ENCODE measurements around the gene ZBTB25.
A peak's percentile ranks its signal among the peaks of the same experiment; 100 is the strongest.

Gene ZBTB25

DNA sequence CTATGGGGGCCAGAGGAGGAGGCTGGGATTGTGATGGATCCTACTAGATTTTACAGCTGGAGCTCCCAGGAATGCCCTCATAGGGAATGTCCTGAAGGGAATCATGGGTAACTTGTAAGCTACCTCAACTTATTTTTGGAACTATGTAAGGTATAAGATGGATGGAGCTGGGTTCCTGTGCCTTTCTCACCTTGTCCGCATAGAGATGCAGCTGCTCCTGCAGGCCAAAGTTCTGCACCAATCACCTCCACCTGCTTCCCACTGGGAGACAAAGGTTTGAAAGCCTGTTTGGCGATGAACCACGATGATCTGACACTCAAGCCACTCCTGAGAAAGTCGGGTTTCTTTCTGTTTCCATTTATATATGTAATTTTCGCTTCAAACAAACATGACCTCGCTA lies 39.0 kb downstream of the ZBTB25 start:
- TF ChIP-seq, protein P1, sequence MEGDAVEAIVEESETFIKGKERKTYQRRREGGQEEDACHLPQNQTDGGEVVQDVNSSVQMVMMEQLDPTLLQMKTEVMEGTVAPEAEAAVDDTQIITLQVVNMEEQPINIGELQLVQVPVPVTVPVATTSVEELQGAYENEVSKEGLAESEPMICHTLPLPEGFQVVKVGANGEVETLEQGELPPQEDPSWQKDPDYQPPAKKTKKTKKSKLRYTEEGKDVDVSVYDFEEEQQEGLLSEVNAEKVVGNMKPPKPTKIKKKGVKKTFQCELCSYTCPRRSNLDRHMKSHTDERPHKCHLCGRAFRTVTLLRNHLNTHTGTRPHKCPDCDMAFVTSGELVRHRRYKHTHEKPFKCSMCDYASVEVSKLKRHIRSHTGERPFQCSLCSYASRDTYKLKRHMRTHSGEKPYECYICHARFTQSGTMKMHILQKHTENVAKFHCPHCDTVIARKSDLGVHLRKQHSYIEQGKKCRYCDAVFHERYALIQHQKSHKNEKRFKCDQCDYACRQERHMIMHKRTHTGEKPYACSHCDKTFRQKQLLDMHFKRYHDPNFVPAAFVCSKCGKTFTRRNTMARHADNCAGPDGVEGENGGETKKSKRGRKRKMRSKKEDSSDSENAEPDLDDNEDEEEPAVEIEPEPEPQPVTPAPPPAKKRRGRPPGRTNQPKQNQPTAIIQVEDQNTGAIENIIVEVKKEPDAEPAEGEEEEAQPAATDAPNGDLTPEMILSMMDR (IDR thresholded peaks at IDR 0.05; ENCODE audit: insufficient read depth, low read length, missing control alignments) = no peak
- H3K4me3 ChIP-seq (ENCODE audit: low read depth, low read length) = peak overlapping the region; percentile 74
- no peak for DNase-seq (ENCODE audit: low read depth, low spot score)
- POLR2A ChIA-PET = interaction anchor here (0.9 kb wide), 1 partner anchor 77 kb away, joined by 3 read pairs; the partner anchor contains the start of gene MTHFD1
- CTCF ChIA-PET = interaction anchor here (2.2 to 10.8 kb wide), 2 partner anchors 13 to 121 kb away, joined by 9 to 88 read pairs; no protein-coding TSS in a partner anchor

GRCh38 chr14:64463873-64464272 lies 39.8 kb downstream of the ZBTB25 start:
- ChIA-PET POLR2A (interaction anchor here (0.9 kb wide), 1 partner anchor 76 kb away, joined by 3 read pairs; the partner anchor contains the start of gene MTHFD1), CTCF (interaction anchor here (0.9 to 10.8 kb wide), 5 partner anchors 14 to 165 kb away, joined by 3 to 88 read pairs (median 3); no protein-coding TSS in a partner anchor)
- H3K4me3 ChIP-seq (ENCODE audit: low read depth, low read length) = no peak overlapping the region
- DNase-seq (ENCODE audit: low read depth, low spot score) = no peak
- TF ChIP-seq, protein P1 (IDR thresholded peaks at IDR 0.05; ENCODE audit: insufficient read depth, low read length, missing control alignments) = no peak

- ChIA-PET CTCF (interaction anchor here (0.9 to 10.8 kb wide), 7 partner anchors 15 to 166 kb away, joined by 3 to 88 read pairs (median 3); no protein-coding TSS in a partner anchor), POLR2A (interaction anchor here (0.7 kb wide), 1 partner anchor 10 kb away, joined by 3 read pairs; no protein-coding TSS in a partner anchor)
- H3K4me3 ChIP-seq (ENCODE audit: low read depth, low read length) = no peak overlapping the region
- no peak for DNase-seq (ENCODE audit: low read depth, low spot score)
- TF ChIP-seq, protein P1 (IDR thresholded peaks at IDR 0.05; ENCODE audit: insufficient read depth, low read length, missing control alignments) = no peak
Observed at GRCh38 chr14:64463195-64463594, 40.4 kb downstream of the ZBTB25 start.

DNA sequence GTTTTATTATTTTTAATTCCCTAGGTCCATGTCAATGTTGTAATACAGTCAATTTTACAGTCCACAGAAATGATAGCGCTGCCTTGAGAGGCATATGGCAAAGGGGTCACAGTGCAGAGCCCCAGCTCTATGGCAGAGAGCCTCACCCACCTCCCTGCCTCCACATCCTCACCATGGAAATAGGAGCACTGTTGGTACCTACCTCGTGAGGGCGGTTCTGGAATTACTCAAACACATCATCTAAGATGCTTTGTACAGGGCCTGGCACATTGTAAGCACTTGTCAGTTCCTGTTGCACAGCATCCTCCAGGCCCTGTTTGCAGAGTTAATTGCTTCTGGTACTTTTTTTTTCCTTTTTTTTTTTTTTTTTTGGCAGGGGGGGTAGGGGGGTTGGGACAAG lies 42.4 kb downstream of the ZBTB25 start:
- ChIA-PET POLR2A (no interaction called here), CTCF (interaction anchor here (0.8 to 2.6 kb wide), 2 partner anchors 32 to 49 kb away, joined by 3 to 9 read pairs; no protein-coding TSS in a partner anchor)
- TF ChIP-seq, protein P1 (IDR thresholded peaks at IDR 0.05; ENCODE audit: insufficient read depth, low read length, missing control alignments) = no peak
- DNase-seq (ENCODE audit: low read depth, low spot score) = no peak
- no peak overlapping the region for H3K4me3 ChIP-seq (ENCODE audit: low read depth, low read length)

- TF ChIP-seq, protein P1 (IDR thresholded peaks at IDR 0.05; ENCODE audit: insufficient read depth, low read length, missing control alignments) = no peak
- CTCF ChIA-PET = interaction anchor here (0.9 to 2.6 kb wide), 4 partner anchors 14 to 116 kb away, joined by 3 to 9 read pairs (median 4); no protein-coding TSS in a partner anchor
- no peak for DNase-seq (ENCODE audit: low read depth, low spot score)
- POLR2A ChIA-PET = no interaction called here
- no peak overlapping the region for H3K4me3 ChIP-seq (ENCODE audit: low read depth, low read length)
Observed at GRCh38 chr14:64459405-64460136, 44.1 kb downstream of the ZBTB25 start.

DNA sequence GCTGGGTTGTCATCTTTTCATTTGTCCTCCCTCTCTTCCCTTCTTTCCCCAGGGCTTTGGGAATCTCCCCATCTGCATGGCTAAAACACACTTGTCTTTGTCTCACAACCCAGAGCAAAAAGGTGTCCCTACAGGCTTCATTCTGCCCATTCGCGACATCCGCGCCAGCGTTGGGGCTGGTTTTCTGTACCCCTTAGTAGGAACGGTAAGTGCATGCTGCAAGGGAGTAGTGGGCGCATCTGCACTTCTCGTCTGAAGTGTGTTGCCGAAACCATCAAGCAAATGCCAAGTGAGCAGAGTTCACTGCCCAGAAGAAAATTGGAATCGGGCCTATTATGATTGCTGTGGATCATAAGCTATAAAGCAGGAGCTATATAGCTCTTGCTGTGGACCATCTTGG lies 49.0 kb downstream of the ZBTB25 start:
- ChIA-PET POLR2A (no interaction called here), CTCF (interaction anchor here (2.1 kb wide), 1 partner anchor 111 kb away, joined by 5 read pairs; no protein-coding TSS in a partner anchor)
- no peak for DNase-seq (ENCODE audit: low read depth, low spot score)
- no peak overlapping the region for H3K4me3 ChIP-seq (ENCODE audit: low read depth, low read length)
- TF ChIP-seq, protein P1 (IDR thresholded peaks at IDR 0.05; ENCODE audit: insufficient read depth, low read length, missing control alignments) = no peak
